ENCODE data around the gene COMMD3. TPM values are rescaled to one million over a fixed set of nuclear protein-coding genes. Genes with fewer than 3 reads are reported as not detected.

Gene COMMD3
- total RNA-seq, 1 experiment from 2014 or later, result 2.4 TPM

DNA sequence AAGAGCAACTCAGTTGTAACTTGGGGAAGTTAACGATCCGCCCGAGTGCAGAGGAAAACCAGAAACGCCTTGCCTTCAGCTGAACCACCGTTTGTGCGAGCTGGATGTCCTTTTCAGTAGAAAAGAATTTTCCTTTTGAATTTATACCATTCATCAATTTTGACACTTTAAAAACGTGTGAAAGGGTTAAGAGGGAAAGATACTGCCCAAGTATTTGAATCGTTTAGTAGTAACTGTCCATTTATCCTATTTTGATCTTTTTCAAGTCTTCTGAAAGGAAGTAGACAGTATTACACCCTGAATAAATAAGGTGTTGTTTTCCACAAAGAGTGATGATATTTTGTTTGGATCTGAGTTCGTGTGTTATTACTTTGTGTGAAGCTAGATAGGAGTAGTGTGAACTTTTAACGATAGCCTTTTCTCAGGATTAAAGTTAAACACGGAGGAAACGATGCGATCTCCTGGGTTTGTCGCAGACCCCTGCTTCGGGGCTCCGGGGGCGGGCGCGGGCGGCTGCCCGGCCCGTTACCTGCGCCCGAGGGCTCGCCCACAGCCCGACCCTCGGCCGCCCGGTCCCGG lies 3.9 kb downstream of the COMMD3 start:
- Histone ChIP-seq H3K9me3 (ENCODE audit: control insufficient read depth, low read depth, low read length) (no peaks in the 10 kb centered on the region), H3K23me2 (ENCODE audit: insufficient read length, low read depth, low read length, poor library complexity, severe bottlenecking) (peaks cover 12% of the 10 kb centered on the region), H4K8ac (replicated peaks; ENCODE audit: insufficient read length, low read depth, low read length) (no peak overlapping the region), H2AK5ac (ENCODE audit: insufficient read length, low read length) (no peak overlapping the region), H3K4ac (ENCODE audit: low read depth, low read length) (no peak overlapping the region), H2BK5ac (ENCODE audit: insufficient read length, low read length) (no peak overlapping the region), H3K79me2 (ENCODE audit: insufficient read depth, low read length) (no peaks in the 10 kb centered on the region), H3K27me3 (ENCODE audit: insufficient read depth, low read length) (peaks cover 56% of the 10 kb centered on the region), H2BK20ac (ENCODE audit: low read depth, low read length, poor library complexity, severe bottlenecking) (no peak overlapping the region), H2BK15ac (ENCODE audit: low read depth, low read length) (no peak overlapping the region), H3K14ac (ENCODE audit: insufficient read depth, low read length) (no peak overlapping the region), H3K4me1 (ENCODE audit: insufficient read depth, low read length) (peaks cover 5% of the 10 kb centered on the region; the same call in 1 of the 2 replicates), H4K91ac (ENCODE audit: insufficient read length, low read depth, low read length) (no peak overlapping the region), H2BK12ac (ENCODE audit: insufficient read length, low read depth, low read length) (no peak overlapping the region), H4K20me1 (ENCODE audit: control insufficient read depth, insufficient read depth, insufficient read length) (no peaks in the 10 kb centered on the region), H3K79me1 (ENCODE audit: insufficient read depth, low read depth, low read length, poor library complexity, severe bottlenecking) (no peaks in the 10 kb centered on the region), H3K27ac (ENCODE audit: insufficient read length, low read depth, low read length) (no peak overlapping the region), H3K56ac (ENCODE audit: insufficient read length, low read depth, low read length) (no peak overlapping the region), H3K23ac (ENCODE audit: insufficient read length, low read depth, low read length) (no peak overlapping the region), H3K4me2 (ENCODE audit: insufficient read depth, insufficient read length, low read length) (no peak overlapping the region), H4K5ac (ENCODE audit: insufficient read length, low read depth, low read length) (no peak overlapping the region), H2BK120ac (ENCODE audit: low read depth, low read length, poor library complexity, severe bottlenecking) (no peak overlapping the region), H3K18ac (ENCODE audit: insufficient read length, low read depth, low read length) (no peak overlapping the region), H3K9ac (ENCODE audit: extremely low read depth, insufficient read length, low read length) (no peak overlapping the region), H3T11ph (ENCODE audit: low read length) (no peak overlapping the region), H2AFZ (ENCODE audit: low read length) (no peak overlapping the region)
- DNase-seq, result no peak
- TF ChIP-seq, protein P1, sequence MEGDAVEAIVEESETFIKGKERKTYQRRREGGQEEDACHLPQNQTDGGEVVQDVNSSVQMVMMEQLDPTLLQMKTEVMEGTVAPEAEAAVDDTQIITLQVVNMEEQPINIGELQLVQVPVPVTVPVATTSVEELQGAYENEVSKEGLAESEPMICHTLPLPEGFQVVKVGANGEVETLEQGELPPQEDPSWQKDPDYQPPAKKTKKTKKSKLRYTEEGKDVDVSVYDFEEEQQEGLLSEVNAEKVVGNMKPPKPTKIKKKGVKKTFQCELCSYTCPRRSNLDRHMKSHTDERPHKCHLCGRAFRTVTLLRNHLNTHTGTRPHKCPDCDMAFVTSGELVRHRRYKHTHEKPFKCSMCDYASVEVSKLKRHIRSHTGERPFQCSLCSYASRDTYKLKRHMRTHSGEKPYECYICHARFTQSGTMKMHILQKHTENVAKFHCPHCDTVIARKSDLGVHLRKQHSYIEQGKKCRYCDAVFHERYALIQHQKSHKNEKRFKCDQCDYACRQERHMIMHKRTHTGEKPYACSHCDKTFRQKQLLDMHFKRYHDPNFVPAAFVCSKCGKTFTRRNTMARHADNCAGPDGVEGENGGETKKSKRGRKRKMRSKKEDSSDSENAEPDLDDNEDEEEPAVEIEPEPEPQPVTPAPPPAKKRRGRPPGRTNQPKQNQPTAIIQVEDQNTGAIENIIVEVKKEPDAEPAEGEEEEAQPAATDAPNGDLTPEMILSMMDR (conservative IDR thresholded peaks at IDR 0.05), result no peak
- peaks cover 85% of the 10 kb centered on the region for H3K27me3 Mint-ChIP-seq (ENCODE audit: low read depth)
- H3K4me1 Mint-ChIP-seq, result peaks cover 42 to 63% of the 10 kb centered on the region in 2 experiments
- H3K4me3 Mint-ChIP-seq, result peak overlapping the region; percentile 58 to 82
- H3K27ac Mint-ChIP-seq, result no peak overlapping the region
- peaks cover 0 to 2% (median 1%) of the 10 kb centered on the region in 3 experiments; a peak in 3 of 7 replicates for H3K36me3 Mint-ChIP-seq (ENCODE audit: insufficient read depth in 1 of 3, low read depth in 3 of 3)
- H3K9me3 Mint-ChIP-seq, result peaks cover 4 to 5% of the 10 kb centered on the region in 2 experiments; a peak in 3 of 5 replicates
- no CpG with 5 or more reads among the region's 30 CpGs for WGBS (ENCODE audit: extremely low coverage, insufficient read length, low lambda C conversion rate)

Measured in H9 (cell line).